ENCODE results near the gene GALNT9. TPM values are rescaled to one million over a fixed set of nuclear protein-coding genes. Genes with fewer than 3 reads are reported as not detected.

The GALNT9 gene
- total RNA-seq, 1 donor from 2014 or later, result not detected

- no peak for ATAC-seq
- no peak for DNase-seq (ENCODE audit: low spot score)
These were observed 125.2 kb downstream of the GALNT9 start for GRCh38 chr12:132204063-132204792.

GRCh38 chr12:132202929-132203721 is 126.3 kb downstream of the GALNT9 start:
- DNase-seq (ENCODE audit: low spot score) (no peak), ATAC-seq (no peak)

- ATAC-seq (no peak), DNase-seq (ENCODE audit: low spot score) (no peak)
These were observed 127.8 kb downstream of the GALNT9 start for GRCh38 chr12:132201391-132202120.

GRCh38 chr12:132200800-132201199 is 128.6 kb downstream of the GALNT9 start:
- no peak for ATAC-seq
- DNase-seq (ENCODE audit: low spot score), result no peak

- ATAC-seq (no peak), DNase-seq (ENCODE audit: low spot score) (no peak)
These were observed 129.7 kb downstream of the GALNT9 start for GRCh38 chr12:132199526-132200319.

- ATAC-seq (no peak), DNase-seq (ENCODE audit: low spot score) (no peak)
These were observed 130.3 kb downstream of the GALNT9 start for GRCh38 chr12:132199101-132199500.

GRCh38 chr12:132197581-132198354 is 131.6 kb downstream of the GALNT9 start:
- DNase-seq (ENCODE audit: low spot score) (no peak), ATAC-seq (no peak)

- DNase-seq (ENCODE audit: low spot score), result no peak
- peak; percentile 3 for ATAC-seq
These were observed 132.5 kb downstream of the GALNT9 start for GRCh38 chr12:132196873-132197390.

- ATAC-seq, result peak; percentile 66
These were observed 133.1 kb downstream of the GALNT9 start for GRCh38 chr12:132196038-132196872.

GRCh38 chr12:132195242-132195641 is 134.1 kb downstream of the GALNT9 start:
- DNase-seq (ENCODE audit: low spot score) (peak; percentile 59), ATAC-seq (peak; percentile 74)

More at GRCh38 chr12:132196038-132196872, 133.1 kb downstream of the GALNT9 start:
- DNase-seq (ENCODE audit: low spot score), result peak; percentile 79

- no peak for ATAC-seq
These were observed 134.8 kb downstream of the GALNT9 start for GRCh38 chr12:132194556-132194955.

GRCh38 chr12:132194056-132194455 is 135.3 kb downstream of the GALNT9 start:
- DNase-seq (ENCODE audit: low spot score) (no peak), ATAC-seq (no peak)

More at GRCh38 chr12:132194556-132194955, 134.8 kb downstream of the GALNT9 start:
- no peak for DNase-seq (ENCODE audit: low spot score)

GRCh38 chr12:132191715-132192553 is 137.5 kb downstream of the GALNT9 start:
- ATAC-seq (no peak), DNase-seq (ENCODE audit: low spot score) (no peak)

GRCh38 chr12:132190834-132191500 is 138.4 kb downstream of the GALNT9 start:
- ATAC-seq (no peak), DNase-seq (ENCODE audit: low spot score) (no peak)

- no peak for DNase-seq (ENCODE audit: low spot score)
- ATAC-seq, result peak; percentile 43
These were observed 139.2 kb downstream of the GALNT9 start for GRCh38 chr12:132190012-132190755.

- peak; percentile 89 for DNase-seq (ENCODE audit: low spot score)
- peak; percentile 91 for ATAC-seq
These were observed 139.9 kb downstream of the GALNT9 start for GRCh38 chr12:132189378-132190011.

Data from left lobe of liver (tissue), 2 donors.